KMS-11 (cell line): ENCODE results near the gene SEC14L3.

Experiments used
- H2AFZ ChIP-seq: fragments of 200-600 bp; sonication (generic); 2 replicates; pipeline ENCODE4 v1.6.1; 2016; ENCODE audit warnings: antibody characterized with exemption, mixed run types, low read depth
- H3K27ac ChIP-seq: fragments of 200-600 bp; sonication (generic); 2 replicates; pipeline ENCODE4 v1.6.1; 2016; ENCODE audit warnings: mild to moderate bottlenecking, mixed run types
- H3K27me3 ChIP-seq: fragments of 200-600 bp; sonication (generic); 2 replicates; pipeline ENCODE4 v1.6.1; 2017; ENCODE audit warnings: mild to moderate bottlenecking, low read depth, mixed run types, moderate library complexity; ENCODE audit not compliant: insufficient read depth
- H3K36me3 ChIP-seq: fragments of 200-600 bp; sonication (generic); 2 replicates; pipeline ENCODE4 v1.6.1; 2017; ENCODE audit warnings: mild to moderate bottlenecking, mixed run types; ENCODE audit not compliant: insufficient read depth
- H3K4me1 ChIP-seq: fragments of 200-600 bp; sonication (generic); 2 replicates; pipeline ENCODE4 v1.6.1; 2016; ENCODE audit warnings: mild to moderate bottlenecking, low read depth, mixed run types; ENCODE audit not compliant: poor library complexity, severe bottlenecking
- H3K4me2 ChIP-seq: fragments of 200-600 bp; sonication (generic); 2 replicates; pipeline ENCODE4 v1.7.0; 2016; ENCODE audit warnings: mild to moderate bottlenecking, mixed run types
- H3K4me3 ChIP-seq: fragments of 200-600 bp; sonication (generic); IDR thresholded peaks from 2 replicates; pipeline ENCODE4 v1.6.1; 2017; ENCODE audit warnings: low read depth, low read length, mixed read lengths; ENCODE audit not compliant: insufficient read depth
- H3K79me2 ChIP-seq: fragments of 200-600 bp; sonication (generic); 2 replicates; pipeline ENCODE4 v1.6.1; 2016; ENCODE audit warnings: low read depth, mixed run types; ENCODE audit not compliant: insufficient read depth
- H3K9ac ChIP-seq: fragments of 200-600 bp; sonication (generic); 2 replicates; pipeline ENCODE4 v1.6.1; 2016; ENCODE audit warnings: mild to moderate bottlenecking, mixed run types
- H4K20me1 ChIP-seq: fragments of 200-600 bp; sonication (generic); 2 replicates; pipeline ENCODE4 v1.6.1; 2016; ENCODE audit warnings: mild to moderate bottlenecking, mixed run types; ENCODE audit not compliant: insufficient read depth
- CTCF ChIP-seq: fragments of 200-600 bp; sonication (generic); conservative IDR thresholded peaks from 2 replicates; pipeline ENCODE4 v1.6.1; 2017; ENCODE audit warnings: low read depth, mild to moderate bottlenecking, antibody characterized with exemption, low read length, moderate library complexity, mixed read lengths

SEC14L3 gene

GRCh38 chr22:30439226-30439625, 32.6 kb downstream of the SEC14L3 start:
- Histone ChIP-seq H3K9ac (no peak overlapping the region), H3K36me3 (no peaks in the 10 kb centered on the region), H4K20me1 (no peaks in the 10 kb centered on the region), H3K4me1 (peaks cover 33% of the 10 kb centered on the region), H3K27ac (no peak overlapping the region), H3K79me2 (no peaks in the 10 kb centered on the region), H3K27me3 (peaks cover 52% of the 10 kb centered on the region), H3K4me2 (no peak overlapping the region), H2AFZ (no peak overlapping the region), H3K4me3 (no peak overlapping the region)
- no peak for TF ChIP-seq CTCF

GRCh38 chr22:30438559-30438958, 33.3 kb downstream of the SEC14L3 start:
- Histone ChIP-seq H3K4me3 (no peak overlapping the region), H2AFZ (no peak overlapping the region), H3K4me2 (no peak overlapping the region), H3K79me2 (no peaks in the 10 kb centered on the region), H3K27me3 (peaks cover 52% of the 10 kb centered on the region), H3K27ac (no peak overlapping the region), H3K9ac (no peak overlapping the region), H4K20me1 (no peaks in the 10 kb centered on the region), H3K4me1 (peaks cover 33% of the 10 kb centered on the region), H3K36me3 (no peaks in the 10 kb centered on the region)
- no peak for TF ChIP-seq CTCF

- H3K9ac ChIP-seq, result no peak overlapping the region
- H3K4me1 ChIP-seq, result peaks cover 12% of the 10 kb centered on the region
- no peak for TF ChIP-seq CTCF
- peak overlapping the region; percentile 84 for H2AFZ ChIP-seq
- H3K4me3 ChIP-seq, result no peak overlapping the region
- peaks cover 38% of the 10 kb centered on the region for H3K27me3 ChIP-seq
- no peaks in the 10 kb centered on the region for H3K79me2 ChIP-seq
- no peaks in the 10 kb centered on the region for H3K36me3 ChIP-seq
- no peaks in the 10 kb centered on the region for H4K20me1 ChIP-seq
- no peak overlapping the region for H3K27ac ChIP-seq
- H3K4me2 ChIP-seq, result peak overlapping the region; percentile 52; the same call in 1 of the 2 replicates
Observed at GRCh38 chr22:30436196-30436595, 35.6 kb downstream of the SEC14L3 start.

- Histone ChIP-seq H3K4me3 (no peak overlapping the region), H3K27me3 (peaks cover 33% of the 10 kb centered on the region)
- no peak for TF ChIP-seq CTCF
Observed at GRCh38 chr22:30435674-30436126, 36.1 kb downstream of the SEC14L3 start.

More at GRCh38 chr22:30435674-30436126, 36.1 kb downstream of the SEC14L3 start:
- Histone ChIP-seq H3K4me1 (peaks cover 9% of the 10 kb centered on the region), H4K20me1 (no peaks in the 10 kb centered on the region), H3K79me2 (no peaks in the 10 kb centered on the region), H3K27ac (no peak overlapping the region), H3K9ac (no peak overlapping the region), H3K36me3 (no peaks in the 10 kb centered on the region), H3K4me2 (peak overlapping the region; percentile 52; the same call in 1 of the 2 replicates), H2AFZ (peak overlapping the region; percentile 84)
